Measurements from ENCODE around the gene QSOX2. TPM values are rescaled to one million over a fixed set of nuclear protein-coding genes. Genes with fewer than 3 reads are reported as not detected.

QSOX2 gene
- total RNA-seq, 1 experiment from 2014 or later: 34.6 TPM

GRCh38 chr9:136284951-136285350 lies 39.3 kb upstream of the QSOX2 start:
- no peaks in the 10 kb centered on the region for H3K9me3 ChIP-seq (ENCODE audit: control insufficient read depth in 1 of 2, insufficient read depth in 1 of 2, low read depth in 1 of 2, low read length in 2 of 2)
- ATAC-seq (no peak), DNase-seq (ENCODE audit: low read depth, low spot score) (no peak)
- no peak overlapping the region for H3K27ac ChIP-seq (ENCODE audit: low read depth, low read length)
- H3K27me3 ChIP-seq (ENCODE audit: insufficient read depth, low read length): no peaks in the 10 kb centered on the region
- no peak overlapping the region for H3K9ac ChIP-seq (ENCODE audit: low read length)
- H2AFZ ChIP-seq (ENCODE audit: low read depth, low read length, poor library complexity, severe bottlenecking): no peak overlapping the region
- no peak for TF ChIP-seq SIN3A (IDR thresholded peaks at IDR 0.05; ENCODE audit: low read depth)
- TF ChIP-seq FOSL1 (IDR thresholded peaks at IDR 0.05; ENCODE audit: low read depth): no peak
- TF ChIP-seq CTCF (IDR thresholded peaks at IDR 0.05 in 2 of 3, conservative IDR thresholded peaks at IDR 0.05 in 1 of 3; ENCODE audit: borderline replicate concordance in 1 of 3, insufficient read depth in 1 of 3, low read depth in 2 of 3, low read length in 2 of 3): no peak
- TF ChIP-seq CBX3 (IDR thresholded peaks at IDR 0.05; ENCODE audit: low read depth): no peak
- TF ChIP-seq ZBTB33 (IDR thresholded peaks at IDR 0.05; ENCODE audit: extremely low read depth, insufficient replicate concordance, low read length): no peak
- TF ChIP-seq MAX (IDR thresholded peaks at IDR 0.05): no peak
- TF ChIP-seq EGR1 (IDR thresholded peaks at IDR 0.05; ENCODE audit: low read depth): no peak
- no peak for TF ChIP-seq ATF3 (IDR thresholded peaks at IDR 0.05)
- TF ChIP-seq ZNF274 (IDR thresholded peaks at IDR 0.05; ENCODE audit: low read depth, low read length): no peak
- no peaks in the 10 kb centered on the region for H3K79me2 ChIP-seq (ENCODE audit: insufficient read depth, low read length)
- H3K36me3 ChIP-seq (ENCODE audit: control insufficient read depth in 1 of 2, insufficient read depth in 2 of 2, low read length in 2 of 2): no peaks in the 10 kb centered on the region
- no peaks in the 10 kb centered on the region for H4K20me1 ChIP-seq (ENCODE audit: insufficient read depth)
- POLR2A ChIA-PET: no interaction called here
- H3K9me2 ChIP-seq (ENCODE audit: insufficient read depth): no peaks in the 10 kb centered on the region
- intact Hi-C loops (cut with micrococcal nuclease): loop anchor here (5.0 to 10.0 kb wide), 2 partner anchors 320 to 683 kb away; partner anchors contain the start of gene UBAC1
- BruUV-seq (replicated peaks): no TSS peak
- RAD21 ChIA-PET (ENCODE audit: low non-redundant PET in 1 of 2, low total read pairs in 2 of 2, uncharacterized antibody in 2 of 2, unreplicated experiment in 2 of 2): interaction anchor here in 1 of 2 experiments (0.7 kb wide), 1 partner anchor 176 kb away, joined by 3 read pairs; no protein-coding TSS in a partner anchor
- CTCF ChIA-PET: no interaction called here
- H3K4me3 ChIP-seq (replicated peaks in 1 of 2; ENCODE audit: low read depth in 1 of 2, low read length in 2 of 2): no peak overlapping the region
- no peak overlapping the region for H3K4me2 ChIP-seq (ENCODE audit: low read length)
- peaks cover 14 to 23% of the 10 kb centered on the region in 2 experiments; a peak in 3 of 4 replicates for H3K4me1 ChIP-seq (ENCODE audit: control insufficient read depth in 1 of 2, insufficient read depth in 2 of 2, low read length in 2 of 2)
